Measurements from ENCODE around the gene OR2V2.

OR2V2 gene

GRCh38 chr5:181203093-181203711 is 55.8 kb downstream of the OR2V2 start:
- Mint-ChIP-seq H3K27ac (peak overlapping the region; percentile 68), H3K4me1 (ENCODE audit: low read depth) (peaks cover 59% of the 10 kb centered on the region), H3K27me3 (peaks cover 20% of the 10 kb centered on the region), H3K9me3 (no peaks in the 10 kb centered on the region), H3K36me3 (ENCODE audit: low read depth) (peaks cover 16% of the 10 kb centered on the region), H3K4me3 (peak overlapping the region; percentile 80)
- intact Hi-C loops (cut with micrococcal nuclease): no loop called here

DNA sequence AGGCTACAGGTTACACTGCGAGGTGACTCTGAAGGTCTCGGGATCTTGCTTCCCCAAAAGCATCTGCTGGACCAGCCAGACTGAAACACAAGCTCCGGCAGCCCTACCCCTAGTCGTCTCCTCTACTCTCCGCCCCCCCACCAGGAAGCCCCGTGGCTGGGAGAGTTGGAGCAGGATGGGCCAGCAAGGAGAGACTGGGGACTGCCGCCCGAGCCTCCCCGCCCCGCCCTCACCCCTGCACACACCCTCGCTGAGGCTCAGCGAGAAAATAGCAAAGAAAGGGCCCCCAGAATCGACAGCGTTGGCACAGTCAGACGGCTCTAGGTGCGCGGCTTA is 56.4 kb downstream of the OR2V2 start:
- Mint-ChIP-seq H3K27me3 (peaks cover 20% of the 10 kb centered on the region), H3K4me3 (peak overlapping the region; percentile 80), H3K4me1 (ENCODE audit: low read depth) (peaks cover 61% of the 10 kb centered on the region), H3K36me3 (ENCODE audit: low read depth) (peaks cover 10% of the 10 kb centered on the region), H3K9me3 (no peaks in the 10 kb centered on the region), H3K27ac (peak overlapping the region; percentile 68)
- intact Hi-C loops (cut with micrococcal nuclease): no loop called here

DNA sequence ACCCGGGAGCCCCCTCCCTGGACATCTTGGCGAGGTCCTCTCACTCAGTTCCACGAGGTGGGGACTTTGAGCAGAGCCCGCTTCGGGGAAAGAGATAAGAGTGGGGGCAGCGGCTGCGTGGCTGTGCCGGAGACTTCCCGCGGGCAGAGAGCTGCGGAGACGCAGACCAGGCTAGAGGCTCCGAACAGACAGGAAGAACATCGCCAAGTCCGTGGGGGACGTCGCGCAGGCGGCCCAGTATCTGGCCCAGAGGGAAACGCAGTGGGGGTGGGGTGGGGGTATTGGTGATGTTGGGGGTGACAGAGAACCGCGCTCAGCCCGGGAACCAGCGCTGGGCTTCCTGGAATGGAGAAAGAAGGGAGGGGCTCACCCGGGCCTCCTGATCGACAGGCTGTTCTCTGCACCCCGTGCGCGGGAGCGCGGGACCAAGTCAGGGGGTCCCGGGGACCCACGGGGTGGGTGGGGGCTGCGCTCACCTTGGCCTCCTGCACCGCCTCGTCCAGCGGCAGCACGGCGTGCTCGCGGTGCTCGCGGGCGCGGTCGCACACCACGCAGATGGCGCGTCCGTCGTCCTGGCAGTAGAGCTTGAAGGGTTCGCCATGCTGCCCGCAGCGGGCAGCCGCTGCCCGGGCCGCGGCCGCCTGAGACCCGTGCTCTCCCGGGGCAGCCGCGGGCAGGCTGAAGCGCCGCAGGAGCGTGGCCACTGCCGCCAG is 56.9 kb downstream of the OR2V2 start:
- Mint-ChIP-seq H3K27ac (peak overlapping the region; percentile 69), H3K9me3 (no peaks in the 10 kb centered on the region), H3K36me3 (ENCODE audit: low read depth) (peaks cover 10% of the 10 kb centered on the region), H3K27me3 (peaks cover 20% of the 10 kb centered on the region), H3K4me3 (peak overlapping the region; percentile 89), H3K4me1 (ENCODE audit: low read depth) (peaks cover 61% of the 10 kb centered on the region)
- intact Hi-C loops (cut with micrococcal nuclease): no loop called here

- Mint-ChIP-seq H3K9me3 (no peaks in the 10 kb centered on the region), H3K4me3 (peak within 1 kb of the TSS; percentile 89), H3K4me1 (ENCODE audit: low read depth) (peaks cover 56% of the 10 kb centered on the region), H3K27me3 (peaks cover 20% of the 10 kb centered on the region), H3K27ac (peak within 1 kb of the TSS; percentile 70), H3K36me3 (ENCODE audit: low read depth) (peaks cover 10% of the 10 kb centered on the region)
- intact Hi-C loops (cut with micrococcal nuclease): loop anchor here (1.0 to 5.0 kb wide), 2 partner anchors 14 to 33 kb away; no protein-coding TSS in a partner anchor
Measured at GRCh38 chr5:181204826-181205760, 57.7 kb downstream of the OR2V2 start, which contains the start of gene TRIM7. Gene TRIM7, minus strand, starts transcription at chr5:181205196. Its CDS starts 86 bp downstream, at chr5:181205110.

DNA sequence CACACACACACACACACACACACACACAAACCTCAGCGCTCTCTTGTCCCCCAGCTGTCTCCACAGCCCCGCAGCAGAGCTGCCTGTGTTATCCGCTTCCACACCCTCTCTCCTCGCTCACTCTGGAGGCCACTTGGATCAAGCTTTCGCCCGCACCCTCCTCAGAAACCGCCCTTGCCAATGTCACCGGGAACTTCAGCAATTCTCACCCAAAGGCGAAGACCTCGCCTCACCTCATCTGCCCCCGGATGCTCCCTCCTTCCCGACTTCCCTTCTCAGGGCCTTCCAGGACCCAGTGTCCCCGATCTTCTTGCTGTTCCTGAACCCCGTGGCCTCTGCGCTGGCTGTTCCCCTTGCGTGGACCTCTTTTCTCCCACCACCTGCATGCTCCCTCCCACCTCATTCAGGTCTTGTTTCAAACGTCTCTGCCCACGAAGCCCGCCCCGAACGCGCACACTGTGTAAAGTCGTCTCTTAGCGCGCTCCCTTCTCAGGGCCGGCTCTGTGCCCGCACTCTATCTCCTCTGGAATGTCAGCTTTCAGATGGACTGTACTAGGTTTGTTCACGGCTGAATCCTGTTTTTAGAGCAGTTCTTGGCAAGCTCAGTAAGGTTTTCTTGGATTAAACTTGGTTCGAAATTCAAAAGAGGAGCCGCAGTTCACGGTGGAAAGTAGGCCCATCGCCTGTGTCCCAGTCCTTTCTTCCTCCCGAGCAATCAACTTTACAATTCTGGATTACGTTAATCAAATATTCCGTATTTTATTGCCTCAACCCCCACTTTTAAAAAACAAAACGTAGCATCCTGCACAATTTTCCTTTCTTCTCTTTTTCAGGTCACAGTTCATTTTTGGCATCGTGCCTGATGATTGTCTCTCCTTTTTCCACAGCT is 58.6 kb downstream of the OR2V2 start:
- Mint-ChIP-seq H3K27me3 (peaks cover 20% of the 10 kb centered on the region), H3K36me3 (ENCODE audit: low read depth) (peaks cover 10% of the 10 kb centered on the region), H3K4me3 (peak overlapping the region; percentile 89), H3K27ac (peak overlapping the region; percentile 70), H3K4me1 (ENCODE audit: low read depth) (peaks cover 48% of the 10 kb centered on the region), H3K9me3 (no peaks in the 10 kb centered on the region)
- intact Hi-C loops (cut with micrococcal nuclease): loop anchor here (1.0 to 5.0 kb wide), 3 partner anchors 15 to 34 kb away; partner anchors contain the start of gene TRIM41

DNA sequence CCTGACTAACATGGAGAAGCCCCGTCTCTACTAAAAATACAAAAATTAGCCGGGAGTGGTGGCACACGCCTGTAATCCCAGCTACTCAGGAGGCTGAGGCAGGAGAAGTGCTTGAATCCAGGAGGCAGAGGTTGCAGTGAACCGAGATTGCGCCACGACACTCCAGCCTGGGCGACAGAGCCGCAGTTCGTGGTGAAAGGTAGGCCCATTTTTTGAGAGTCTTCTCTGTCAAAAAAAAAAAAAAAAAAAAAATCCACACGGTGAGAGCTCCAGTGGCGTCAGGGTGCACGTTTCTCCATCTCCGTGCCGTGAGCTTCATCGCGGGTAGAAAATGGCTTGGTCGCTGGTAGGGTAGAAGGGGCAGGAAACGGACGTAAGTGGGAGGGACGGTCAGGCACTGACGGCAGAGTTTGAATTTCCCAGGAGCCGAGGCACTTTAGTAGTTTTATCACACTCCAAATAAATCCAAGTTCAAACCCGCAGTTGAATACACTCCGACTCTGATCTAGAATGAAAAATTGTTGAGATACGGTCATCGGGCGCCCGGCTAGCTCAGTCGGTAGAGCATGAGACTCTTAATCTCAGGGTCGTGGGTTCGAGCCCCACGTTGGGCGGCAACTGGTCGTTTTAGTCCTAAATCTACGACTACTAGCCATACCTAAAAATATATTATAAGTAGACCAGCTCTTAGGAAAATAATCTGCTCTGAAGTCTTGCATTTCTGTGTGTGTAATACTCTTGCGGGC is 60.0 kb downstream of the OR2V2 start:
- Mint-ChIP-seq H3K36me3 (ENCODE audit: low read depth) (peaks cover 10% of the 10 kb centered on the region), H3K27me3 (peaks cover 20% of the 10 kb centered on the region), H3K9me3 (no peaks in the 10 kb centered on the region), H3K27ac (peak overlapping the region; percentile 70), H3K4me1 (ENCODE audit: low read depth) (peaks cover 48% of the 10 kb centered on the region), H3K4me3 (peak overlapping the region; percentile 89)
- intact Hi-C loops (cut with micrococcal nuclease): loop anchor here (2.0 to 5.0 kb wide), 2 partner anchors 15 to 35 kb away; partner anchors contain the start of gene TRIM41

- intact Hi-C loops (cut with micrococcal nuclease): loop anchor here (2.0 to 5.0 kb wide), 2 partner anchors 15 to 36 kb away; partner anchors contain the start of gene TRIM41
- Mint-ChIP-seq H3K9me3 (no peaks in the 10 kb centered on the region), H3K4me1 (ENCODE audit: low read depth) (peaks cover 45% of the 10 kb centered on the region), H3K27me3 (peaks cover 21% of the 10 kb centered on the region), H3K27ac (no peak overlapping the region), H3K4me3 (no peak overlapping the region), H3K36me3 (ENCODE audit: low read depth) (peaks cover 10% of the 10 kb centered on the region)
Measured at GRCh38 chr5:181207960-181208253, 60.5 kb downstream of the OR2V2 start.

Data from dendritic cell treated with granulocyte-macrophage colony-stimulating factor and Interleukin-4, amounts not matched to agents 40 ng/mL and 50 ng/mL, for 4 days (primary cell).